ENCODE results near the gene TRPC5OS.

Gene TRPC5OS

DNA sequence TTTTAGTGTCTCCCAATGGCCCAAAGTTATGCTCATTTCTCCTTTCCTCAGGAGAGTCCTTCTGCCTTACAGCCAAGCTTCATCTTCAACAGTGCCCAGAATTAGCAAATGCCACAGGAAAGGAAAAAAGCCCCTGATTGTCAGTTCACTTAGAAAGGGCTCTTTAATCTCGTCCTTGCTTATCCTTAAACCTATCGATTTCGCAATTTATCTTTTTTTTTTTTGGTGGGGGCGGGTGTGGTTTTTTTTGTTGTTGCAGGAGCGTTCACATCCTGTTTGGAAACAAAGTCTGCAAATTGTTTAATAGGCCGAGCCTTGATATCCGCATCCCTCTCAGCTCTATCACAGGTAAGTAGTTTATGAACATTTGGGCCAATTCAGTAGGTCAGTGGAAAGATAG, 20.2 kb downstream of the TRPC5OS start:
- no peak for DNase-seq

DNA sequence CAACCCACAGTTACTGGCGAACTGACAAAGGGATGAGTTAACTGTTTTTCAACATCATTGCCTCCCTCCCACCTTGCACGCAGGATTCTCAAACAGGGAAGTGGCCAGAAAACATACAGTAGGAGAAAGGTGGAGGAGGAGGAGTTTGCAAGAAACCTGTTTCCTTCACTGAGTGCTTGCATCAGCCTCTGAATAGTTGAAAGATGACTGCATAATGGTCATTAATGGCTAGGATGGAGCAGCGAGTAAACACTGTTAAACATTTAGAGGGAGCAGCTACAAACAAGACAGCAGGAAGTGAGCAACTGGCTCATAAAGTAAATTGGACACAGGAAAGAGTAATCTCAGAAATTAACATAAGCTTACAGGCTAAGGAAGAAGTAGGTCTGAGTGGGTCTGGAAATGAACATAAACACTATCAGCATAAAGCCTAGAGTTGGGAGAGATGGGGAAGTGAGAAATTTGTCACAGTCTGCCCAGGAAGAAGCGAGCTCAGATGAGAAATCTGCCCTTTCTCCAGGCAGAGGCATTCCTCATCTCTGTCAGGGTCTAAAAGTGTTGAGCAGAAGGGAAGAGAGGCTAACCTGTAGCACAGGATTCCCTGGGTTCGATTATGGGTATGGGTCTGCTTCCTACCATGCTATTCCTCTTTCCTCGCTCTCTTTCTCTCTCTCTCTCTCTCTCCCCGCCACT, 38.6 kb downstream of the TRPC5OS start:
- no peak for DNase-seq

DNA sequence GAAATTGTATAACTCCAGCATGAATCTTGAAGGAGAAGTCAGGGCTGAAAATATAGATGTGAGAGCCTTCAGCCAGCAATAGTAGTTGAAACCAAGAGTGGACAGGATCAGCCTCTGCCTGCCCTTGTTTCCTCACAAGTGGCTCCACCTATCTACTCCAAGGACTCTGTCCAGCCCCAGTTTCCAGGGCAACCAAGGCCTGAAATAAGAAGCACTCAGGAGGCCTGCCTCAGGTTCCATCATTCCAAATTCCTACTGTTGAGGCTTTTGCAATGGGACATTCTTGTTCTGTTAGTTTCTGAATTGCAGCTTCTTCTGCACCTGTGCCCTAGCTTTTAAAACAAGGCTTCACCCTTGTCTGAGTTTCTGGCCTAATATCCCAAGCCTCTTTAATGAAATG, 41.6 kb downstream of the TRPC5OS start:
- DNase-seq: no peak

DNA sequence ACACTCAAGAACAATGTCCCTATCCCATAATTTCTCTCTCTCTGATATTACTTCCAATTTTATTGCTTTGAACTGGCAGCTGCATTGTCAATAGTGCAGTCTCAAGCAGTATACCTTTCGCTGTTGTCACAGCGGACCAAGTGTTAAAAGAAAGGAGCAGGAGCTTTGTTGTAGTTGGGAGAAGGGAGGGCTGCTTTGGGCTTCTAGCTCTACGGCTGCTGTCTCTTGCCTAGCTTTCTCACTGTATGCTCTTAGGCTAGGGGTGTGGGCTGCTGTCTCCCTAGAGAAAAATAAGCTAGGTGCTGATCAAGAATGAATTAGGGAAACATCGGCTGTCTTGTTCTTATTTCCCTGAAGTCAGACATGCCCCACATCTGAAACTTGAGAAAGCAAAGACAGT, 52.5 kb downstream of the TRPC5OS start:
- DNase-seq: no peak

Measured in T-helper 2 cell (primary cell).